WERI-Rb-1 (cell line): ENCODE data around the gene ARHGAP27.

ENCODE experiments used
- DNase-seq: peaks from one replicate; pipeline ENCODE4 v3.0.0-alpha.2; 2020
- H3K27ac ChIP-seq: fragments of 250-450 bp; sonication (Bioruptor Pico); 2 replicates; pipeline ENCODE4 v1.5.1; 2020; ENCODE audit warnings: mild to moderate bottlenecking, moderate library complexity
- H3K27me3 ChIP-seq: fragments of 250-450 bp; sonication (Bioruptor Pico); 2 replicates; pipeline ENCODE4 v1.5.1; 2021; ENCODE audit warnings: mild to moderate bottlenecking, low read depth, moderate library complexity; ENCODE audit not compliant: insufficient read depth, severe bottlenecking
- H3K36me3 ChIP-seq: fragments of 250-450 bp; sonication (Bioruptor Pico); 2 replicates; pipeline ENCODE4 v1.5.1; 2020; ENCODE audit warnings: mild to moderate bottlenecking, moderate library complexity
- H3K4me3 ChIP-seq: 2 replicates; pipeline ENCODE4 v1.5.1; 2011; ENCODE audit warnings: low read depth, mild to moderate bottlenecking, control low read depth, low read length
- H3K9me3 ChIP-seq: fragments of 250-450 bp; sonication (Bioruptor Pico); 2 replicates; pipeline ENCODE4 v1.5.1; 2021; ENCODE audit warnings: mild to moderate bottlenecking, moderate library complexity; ENCODE audit not compliant: severe bottlenecking
- CTCF ChIP-seq: IDR thresholded peaks from 2 replicates; pipeline ENCODE4 v1.5.1; 2011; ENCODE audit warnings: low read depth, mild to moderate bottlenecking, control low read depth, inconsistent platforms, low read length

Gene ARHGAP27

GRCh38 chr17:45394564-45394912 lies 38.1 kb downstream of the ARHGAP27 start:
- no peak for TF ChIP-seq CTCF
- no peaks in the 10 kb centered on the region for H3K9me3 ChIP-seq
- no peak for DNase-seq
- no peaks in the 10 kb centered on the region for H3K36me3 ChIP-seq
- H3K27ac ChIP-seq, result no peak overlapping the region
- no peaks in the 10 kb centered on the region for H3K27me3 ChIP-seq
- no peak overlapping the region for H3K4me3 ChIP-seq

- no peaks in the 10 kb centered on the region for H3K9me3 ChIP-seq
- no peak overlapping the region for H3K27ac ChIP-seq
- no peak for DNase-seq
- no peaks in the 10 kb centered on the region for H3K27me3 ChIP-seq
- H3K4me3 ChIP-seq, result no peak overlapping the region
- no peak for TF ChIP-seq CTCF
- no peaks in the 10 kb centered on the region for H3K36me3 ChIP-seq
These were observed 38.6 kb downstream of the ARHGAP27 start for GRCh38 chr17:45394091-45394490.

- Histone ChIP-seq H3K9me3 (no peaks in the 10 kb centered on the region), H3K36me3 (no peaks in the 10 kb centered on the region), H3K27ac (no peak overlapping the region), H3K27me3 (no peaks in the 10 kb centered on the region), H3K4me3 (no peak overlapping the region)
- no peak for TF ChIP-seq CTCF
- no peak for DNase-seq
These were observed 39.3 kb downstream of the ARHGAP27 start for GRCh38 chr17:45393411-45393810.

- H3K36me3 ChIP-seq, result no peaks in the 10 kb centered on the region
- TF ChIP-seq CTCF, result no peak
- no peaks in the 10 kb centered on the region for H3K9me3 ChIP-seq
- DNase-seq, result no peak
- H3K27me3 ChIP-seq, result no peaks in the 10 kb centered on the region
- H3K27ac ChIP-seq, result no peak overlapping the region
- H3K4me3 ChIP-seq, result no peak overlapping the region
These were observed 40.8 kb downstream of the ARHGAP27 start for GRCh38 chr17:45391918-45392317.

GRCh38 chr17:45391291-45391690 lies 41.4 kb downstream of the ARHGAP27 start:
- DNase-seq, result no peak
- H3K27ac ChIP-seq, result no peak overlapping the region
- no peaks in the 10 kb centered on the region for H3K36me3 ChIP-seq
- H3K9me3 ChIP-seq, result no peaks in the 10 kb centered on the region
- H3K27me3 ChIP-seq, result no peaks in the 10 kb centered on the region
- no peak overlapping the region for H3K4me3 ChIP-seq
- no peak for TF ChIP-seq CTCF

GRCh38 chr17:45389354-45389753 lies 43.3 kb downstream of the ARHGAP27 start:
- no peak for TF ChIP-seq CTCF
- Histone ChIP-seq H3K27me3 (no peaks in the 10 kb centered on the region), H3K9me3 (no peaks in the 10 kb centered on the region), H3K36me3 (no peaks in the 10 kb centered on the region), H3K27ac (no peak overlapping the region), H3K4me3 (no peak overlapping the region)
- no peak for DNase-seq
